Measurements from ENCODE around the gene TEKT3.

Gene TEKT3

DNA sequence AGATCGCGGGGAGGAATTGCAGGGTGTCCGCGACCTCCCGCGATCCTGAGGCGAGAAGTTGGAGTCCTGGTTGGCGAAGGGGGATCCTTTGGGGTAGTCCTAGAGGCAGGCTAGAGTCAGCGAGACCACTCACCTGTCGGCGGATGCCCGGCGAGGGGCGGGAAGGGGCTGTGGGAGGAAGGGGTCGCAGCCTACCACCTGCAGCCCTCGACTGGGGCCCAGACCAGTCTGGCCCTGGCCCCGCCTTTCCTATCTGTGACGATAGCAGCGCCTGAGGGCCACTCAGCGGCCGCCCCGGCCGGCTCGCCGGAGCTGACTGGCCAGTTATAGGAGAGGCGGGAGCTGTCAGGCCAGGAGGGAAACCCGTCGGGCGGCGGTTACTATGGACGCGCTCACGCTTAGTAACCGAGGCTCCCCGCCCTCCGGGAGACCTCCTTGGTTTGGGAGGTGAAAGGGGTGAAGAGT is at the start of gene TEKT3:
Gene TEKT3, minus strand, starts transcription at position 213 of the 465 bp plus-strand sequence. CDS start 10,012 bp downstream, outside the sequence.
- DNase-seq = no peak

DNA sequence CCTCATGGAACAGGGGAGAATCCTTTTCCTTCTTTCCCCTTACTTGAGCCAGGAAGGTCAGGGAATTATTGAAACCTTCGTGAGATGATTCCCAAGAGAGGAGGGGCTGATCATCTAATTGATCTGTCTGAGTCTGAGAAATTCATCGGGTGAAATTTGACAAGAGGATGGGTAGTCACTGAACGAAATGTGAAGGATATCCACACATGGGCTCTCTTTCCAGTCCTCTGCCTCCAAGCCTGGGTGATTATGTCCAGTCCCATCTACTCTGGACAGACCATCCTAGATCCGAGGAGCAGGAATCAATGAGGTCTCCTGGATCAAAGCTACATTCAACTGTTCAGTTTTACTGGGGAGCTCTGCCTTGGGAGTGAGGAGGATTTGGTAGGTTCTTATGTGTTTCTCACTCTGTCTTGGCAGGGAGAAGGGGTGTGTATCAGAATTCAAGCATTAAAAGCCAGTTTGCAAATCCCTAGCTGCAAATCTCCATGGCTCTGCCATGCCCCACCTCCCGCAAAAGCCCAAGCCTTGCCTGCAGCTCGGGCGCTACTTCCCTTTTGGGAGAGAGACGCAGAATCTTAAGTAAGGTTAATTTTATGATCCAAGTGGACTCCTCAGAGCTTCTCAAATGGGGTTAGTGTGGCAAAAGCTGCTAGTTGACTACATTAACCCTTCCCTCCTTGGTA is 47.1 kb upstream of the TEKT3 start:
- DNase-seq = no peak

DNA sequence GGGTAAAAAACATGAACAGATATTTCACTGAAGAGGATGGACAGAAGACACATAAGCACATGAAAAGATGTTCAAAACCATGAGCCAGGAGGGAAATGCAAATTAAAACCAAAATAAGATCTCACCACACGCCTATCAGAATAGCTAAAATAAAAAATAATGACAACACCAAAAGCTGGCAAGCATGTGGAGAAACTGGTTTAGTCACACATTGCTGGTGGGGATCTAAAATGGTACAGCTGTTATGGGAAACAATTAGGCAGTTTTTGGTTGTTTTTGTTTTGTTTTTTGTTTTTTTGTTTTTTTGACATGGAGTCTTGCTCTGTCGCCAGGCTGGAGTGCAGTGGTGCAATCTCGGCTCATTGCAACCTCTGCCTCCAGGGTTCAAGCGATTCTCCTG is 44.7 kb upstream of the TEKT3 start:
- no peak for DNase-seq

DNA sequence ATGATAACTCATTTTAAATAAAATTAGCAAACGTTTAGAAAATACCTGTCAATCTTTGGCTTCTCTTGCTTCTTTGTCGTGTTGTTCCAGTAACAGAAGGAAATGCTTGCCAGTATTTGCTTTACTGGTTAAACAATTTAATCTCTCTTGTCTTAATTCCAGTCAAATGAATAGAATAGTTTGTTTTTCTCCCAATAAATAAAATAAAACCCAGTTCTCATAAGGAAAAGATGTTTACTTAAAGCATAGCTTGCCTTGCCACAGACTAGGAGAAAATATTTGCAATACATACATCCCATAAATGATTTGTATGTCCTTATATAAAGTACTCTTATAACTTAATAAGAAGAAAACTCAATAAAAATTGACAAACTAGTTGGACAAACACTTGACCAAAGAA is 43.9 kb upstream of the TEKT3 start:
- DNase-seq = no peak

DNA sequence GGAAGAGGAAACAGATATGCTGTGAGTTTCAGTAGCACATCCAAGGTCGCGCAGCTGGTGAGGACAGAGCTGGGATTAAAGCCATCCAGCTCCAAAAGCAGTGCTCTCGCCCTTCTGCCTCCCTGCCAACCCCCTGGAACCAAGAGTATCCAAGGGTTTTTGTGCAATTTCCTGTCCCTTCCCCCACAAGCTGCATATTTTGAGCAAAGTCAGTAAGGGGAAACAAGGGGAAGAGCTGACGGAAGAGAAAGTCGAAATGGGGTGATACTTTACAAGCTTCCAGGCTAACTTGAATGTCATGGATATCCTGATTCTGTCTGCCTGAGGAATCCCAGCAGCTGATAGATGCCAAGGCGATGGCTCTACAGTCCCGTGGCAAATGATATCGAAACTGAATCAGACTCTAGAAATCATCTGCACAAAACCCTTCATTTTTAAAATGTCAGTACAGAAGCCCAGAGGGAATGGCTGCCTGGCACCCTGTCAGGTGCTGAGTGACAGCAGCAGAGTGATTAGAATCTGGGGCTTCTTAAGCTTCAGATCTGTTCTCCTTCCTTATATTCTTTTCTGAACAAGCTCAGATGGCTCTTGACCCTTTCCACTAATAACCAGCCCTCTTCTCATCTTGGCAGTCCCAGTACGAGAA is 42.9 kb upstream of the TEKT3 start:
- DNase-seq = no peak

DNA sequence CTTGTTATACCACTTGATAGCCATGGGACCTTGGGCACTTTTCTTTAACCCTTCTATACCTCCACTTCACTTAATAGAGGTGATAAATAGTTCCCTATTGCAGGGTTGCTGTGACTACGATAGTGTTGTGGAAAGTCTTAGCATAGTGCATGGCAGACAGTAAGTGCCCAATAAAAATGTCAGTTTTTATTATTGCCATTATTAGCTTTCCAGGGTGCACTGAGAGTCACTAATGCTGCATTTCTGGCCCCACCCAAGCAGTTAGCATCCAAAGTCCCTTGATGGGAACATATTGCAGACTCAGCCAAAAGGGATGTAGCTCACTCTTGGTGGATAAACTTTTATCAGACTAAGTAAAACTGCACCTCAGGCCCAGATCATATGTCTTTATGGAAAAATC is 41.5 kb upstream of the TEKT3 start:
- DNase-seq = no peak

DNA sequence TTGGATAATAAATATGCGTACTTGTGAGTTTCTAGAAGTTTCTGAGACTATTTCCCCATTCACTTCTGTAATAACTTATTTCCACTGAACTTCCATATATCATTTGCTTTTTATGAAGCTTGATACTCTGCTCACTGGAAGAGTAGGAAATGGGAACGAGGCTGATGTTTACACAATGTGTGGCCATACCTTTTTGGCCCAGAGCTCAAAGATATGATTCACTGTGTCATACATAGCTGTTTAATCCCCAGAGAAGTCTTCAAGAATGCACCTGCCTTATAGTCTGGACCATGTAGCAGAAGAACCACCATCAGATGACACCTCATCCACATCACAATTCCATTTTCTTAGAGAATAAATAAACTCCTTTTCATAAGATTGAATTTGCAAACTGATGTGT is 40.3 kb upstream of the TEKT3 start:
- DNase-seq = no peak

DNA sequence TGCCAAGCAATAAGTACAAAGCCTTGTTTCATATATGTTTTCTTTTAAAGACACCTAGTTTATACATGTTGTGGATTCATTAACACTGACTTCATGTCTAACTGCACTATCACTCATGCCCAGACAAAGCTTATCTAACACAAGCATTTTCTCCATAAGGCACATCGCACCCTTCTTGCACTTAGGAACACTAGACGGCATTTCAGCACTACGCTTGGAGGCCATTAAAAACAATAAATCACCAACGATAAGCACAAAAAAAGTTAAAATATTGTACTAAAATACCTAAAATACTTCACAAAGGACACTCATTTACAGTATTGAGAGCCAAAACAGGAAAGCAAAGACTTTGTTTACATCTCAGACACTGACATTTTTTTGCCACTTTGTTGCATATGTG is 39.0 kb upstream of the TEKT3 start:
- no peak for DNase-seq

DNA sequence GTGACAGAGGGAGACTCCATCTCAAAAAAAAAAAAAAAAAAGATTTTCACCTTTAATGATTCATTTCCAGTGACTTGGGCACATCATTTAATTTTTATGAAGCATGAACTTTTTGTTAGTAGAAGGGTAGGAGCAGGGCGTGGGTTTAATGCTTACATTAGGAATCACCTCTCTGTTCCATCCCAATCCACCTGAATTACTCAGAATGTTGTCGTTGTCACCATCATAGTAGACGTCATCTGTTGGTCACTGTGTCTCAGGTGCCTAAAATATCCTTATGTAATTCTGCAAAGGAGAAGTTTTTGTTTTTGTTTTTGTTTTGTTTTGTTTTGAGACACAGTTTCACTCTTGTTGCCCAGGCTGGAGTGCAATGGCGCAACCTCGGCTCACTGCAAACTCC is 38.3 kb upstream of the TEKT3 start:
- DNase-seq = no peak

DNA sequence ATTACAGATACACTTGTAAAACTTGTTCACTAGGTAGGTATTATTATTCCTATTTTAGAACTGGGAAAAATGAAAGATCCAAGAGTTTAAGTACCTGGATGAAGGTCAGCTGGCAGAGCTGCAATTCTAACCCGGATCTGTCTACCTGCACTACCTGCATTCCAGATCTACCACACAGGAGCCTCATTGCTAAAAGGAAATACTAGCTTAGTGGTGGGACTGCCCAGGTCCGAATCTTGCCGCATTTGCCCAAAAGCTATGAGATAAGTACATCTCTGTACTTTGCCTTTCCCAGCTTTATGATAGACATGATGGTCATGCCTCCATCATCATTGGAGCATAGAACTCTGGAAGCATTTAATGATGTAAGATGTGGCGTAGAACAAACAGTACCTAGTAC is 36.8 kb upstream of the TEKT3 start:
- no peak for DNase-seq

DNA sequence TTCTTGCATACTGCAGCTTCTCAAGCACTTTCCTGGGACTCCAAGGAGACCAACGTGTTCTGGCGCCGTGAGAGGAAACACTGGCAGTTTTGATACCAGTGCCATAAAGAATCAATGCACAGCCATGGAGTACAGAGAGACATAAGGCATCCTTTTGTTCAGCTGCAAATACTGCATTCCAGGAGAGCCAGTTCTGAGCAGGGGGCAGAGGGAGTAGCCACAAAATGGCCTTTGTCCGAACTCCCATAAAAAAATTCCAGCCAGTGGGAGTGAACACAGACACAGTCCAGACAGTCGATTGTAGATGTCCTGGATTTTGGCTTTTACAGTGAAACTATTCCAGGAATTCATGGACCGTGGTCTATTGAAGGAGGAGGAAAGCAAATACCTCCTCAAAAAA is 36.2 kb upstream of the TEKT3 start:
- DNase-seq = no peak

DNA sequence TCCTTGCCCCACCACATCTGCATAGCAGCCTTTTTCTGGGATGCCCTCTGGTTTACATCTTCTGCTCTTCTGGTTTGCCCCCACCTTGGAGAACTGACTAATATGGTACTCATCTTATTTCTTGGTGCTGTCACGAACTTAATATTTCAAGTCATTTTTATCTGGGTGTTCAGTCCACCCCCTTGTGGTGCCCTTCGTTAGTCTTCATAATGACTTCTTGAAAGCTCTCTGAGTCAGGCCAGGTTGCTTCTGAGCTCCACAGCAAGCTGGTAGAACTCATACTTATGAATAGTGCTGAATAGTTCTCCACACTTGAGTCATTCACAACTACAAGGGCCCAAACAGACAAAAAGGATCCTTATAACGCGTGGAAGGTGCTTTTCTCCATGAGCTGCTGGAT is 35.8 kb upstream of the TEKT3 start:
- no peak for DNase-seq

DNA sequence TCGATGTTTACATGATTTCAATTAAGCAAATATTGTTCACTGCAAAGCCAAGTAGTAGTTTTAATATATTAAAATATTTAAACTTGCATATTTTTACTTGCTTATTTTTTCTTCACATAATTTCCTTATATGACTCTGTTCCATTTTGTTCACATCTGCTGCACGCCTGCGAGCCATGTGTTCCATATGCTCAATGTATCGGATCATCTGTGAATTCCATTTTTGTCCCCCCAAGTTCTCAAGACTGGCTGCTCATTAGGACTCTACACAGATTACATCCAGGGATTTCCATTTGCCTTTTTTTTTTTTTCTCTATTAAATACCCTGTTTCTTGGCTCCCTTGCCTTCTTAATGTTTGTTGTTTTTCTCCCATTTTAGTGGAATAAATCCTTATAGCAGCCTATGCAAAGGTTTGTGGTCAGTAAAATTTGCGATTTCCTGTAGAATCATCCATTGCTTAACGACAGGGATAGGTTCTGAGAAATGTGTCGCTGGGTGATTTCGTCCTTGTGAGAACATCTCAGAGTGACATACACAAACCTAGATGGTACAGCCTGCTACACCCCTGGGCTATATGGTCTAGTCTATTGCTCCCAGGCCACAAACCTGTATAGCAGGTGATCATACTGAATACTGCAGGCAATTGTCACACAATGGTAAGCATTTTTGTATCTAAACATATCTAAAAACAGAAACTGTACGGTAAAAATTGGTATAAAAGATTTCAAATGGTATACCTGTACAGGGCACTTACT is 30.2 kb upstream of the TEKT3 start:
- no peak for DNase-seq

DNA sequence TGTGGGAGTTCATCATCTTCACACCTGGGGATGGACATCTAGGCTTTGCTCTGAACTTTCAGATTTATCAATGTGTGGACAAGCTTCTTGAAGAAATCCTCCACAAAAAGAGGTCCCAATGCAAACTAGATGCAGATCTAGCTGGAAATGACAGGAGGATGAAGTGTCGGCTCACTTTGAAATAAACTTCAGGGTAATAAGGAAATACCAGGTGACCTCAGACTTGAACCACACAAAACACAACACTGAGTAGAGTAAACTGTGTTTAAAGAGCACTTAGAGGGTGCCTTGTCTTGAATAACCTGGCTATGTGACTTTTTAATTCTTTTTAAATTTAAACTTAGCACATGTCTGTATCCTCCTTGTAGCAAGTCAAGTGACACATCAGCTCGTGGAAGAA is 27.2 kb upstream of the TEKT3 start:
- no peak for DNase-seq

DNA sequence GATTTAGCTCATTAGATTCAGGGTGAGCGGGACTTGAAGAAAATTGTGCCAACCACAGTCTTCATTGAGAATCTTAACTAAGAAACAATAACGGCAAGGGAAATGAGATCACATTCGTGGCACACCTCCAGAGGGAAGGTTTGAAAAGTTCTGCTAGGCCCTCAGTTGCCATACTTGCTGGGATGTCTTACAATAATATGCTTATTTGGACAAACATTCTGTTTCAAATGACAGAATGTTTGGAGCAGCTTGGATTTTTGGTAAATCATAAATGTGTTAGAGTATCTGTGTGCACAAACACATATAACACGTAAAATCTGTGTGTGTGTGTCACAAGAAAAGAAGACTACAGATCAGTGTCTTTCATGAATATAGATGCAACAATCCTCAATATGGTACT is 24.6 kb upstream of the TEKT3 start:
- DNase-seq = no peak

DNA sequence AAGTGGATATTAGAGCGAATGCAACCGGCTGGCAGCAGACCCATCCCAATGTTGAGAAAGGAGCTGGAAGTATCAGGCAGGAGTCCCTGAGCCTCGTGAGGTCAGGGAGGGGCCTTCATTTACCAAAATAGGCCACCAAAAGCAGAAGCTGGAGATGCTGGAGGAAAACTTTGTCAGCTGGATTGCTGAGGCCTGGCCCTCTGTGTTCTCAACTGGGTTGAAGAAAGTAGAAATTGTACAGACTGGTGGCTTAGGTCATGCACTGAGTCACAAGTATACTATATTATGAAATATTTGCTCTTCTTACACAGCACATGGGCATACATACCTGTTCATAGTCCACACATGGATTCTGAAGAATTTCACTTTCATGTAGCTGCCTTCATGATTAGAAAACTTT is 23.2 kb upstream of the TEKT3 start:
- DNase-seq = no peak

DNA sequence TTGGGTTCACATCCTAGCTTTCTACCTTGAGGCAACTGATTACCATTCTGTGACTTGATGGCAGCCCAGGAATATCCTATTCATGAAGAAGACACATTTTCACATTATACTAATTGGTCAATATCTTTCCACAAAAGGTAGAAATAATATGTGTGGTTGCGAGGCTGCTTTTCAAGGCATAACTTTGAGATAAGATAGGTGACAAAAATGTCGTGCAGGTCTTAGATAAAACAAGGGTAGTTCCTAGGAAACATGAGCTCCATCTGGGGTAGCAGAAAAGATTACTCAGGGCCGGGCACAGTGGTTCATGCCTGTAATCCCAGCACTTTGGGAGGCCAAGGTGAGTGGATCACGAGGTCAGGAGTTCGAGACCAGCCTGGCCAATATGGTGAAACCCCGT is 22.3 kb upstream of the TEKT3 start:
- no peak for DNase-seq

DNA sequence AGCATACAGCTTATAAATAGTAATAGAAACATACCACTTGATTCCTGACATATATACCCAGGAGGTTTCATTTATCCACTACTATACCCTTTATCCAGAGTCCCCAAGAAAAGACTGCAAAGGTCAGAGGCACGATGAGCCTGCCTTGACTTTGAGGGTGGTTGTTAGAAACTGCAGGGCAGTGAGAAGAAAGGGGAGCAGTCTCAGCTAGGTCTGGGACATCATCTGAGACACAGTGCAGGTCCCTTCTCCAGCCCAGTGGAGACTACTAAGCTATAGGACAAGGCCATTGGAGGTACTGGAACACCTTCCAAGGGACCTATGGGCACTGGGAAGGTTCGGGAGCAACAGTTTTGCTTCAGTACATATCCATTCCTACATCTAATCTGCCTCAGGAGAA is 20.2 kb upstream of the TEKT3 start:
- no peak for DNase-seq

DNA sequence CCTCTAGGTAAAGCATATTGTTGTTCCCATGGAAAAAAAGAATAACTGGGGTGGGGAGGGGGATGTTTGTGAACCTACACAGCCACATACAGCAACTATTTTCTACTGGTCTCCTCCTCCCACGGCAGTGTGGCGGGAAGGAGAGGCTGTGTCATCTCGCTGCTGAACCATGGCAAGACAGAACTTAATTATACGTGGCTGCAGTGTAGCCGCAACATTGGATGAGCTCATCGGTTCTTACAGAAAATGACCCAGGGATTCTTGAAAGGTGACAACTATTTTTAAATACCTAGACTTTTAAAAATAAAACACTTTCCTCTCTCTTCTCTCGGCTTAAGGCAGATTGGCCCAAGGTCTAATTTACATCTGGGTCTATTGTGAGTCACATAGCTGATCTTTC is 19.8 kb upstream of the TEKT3 start:
- no peak for DNase-seq

DNA sequence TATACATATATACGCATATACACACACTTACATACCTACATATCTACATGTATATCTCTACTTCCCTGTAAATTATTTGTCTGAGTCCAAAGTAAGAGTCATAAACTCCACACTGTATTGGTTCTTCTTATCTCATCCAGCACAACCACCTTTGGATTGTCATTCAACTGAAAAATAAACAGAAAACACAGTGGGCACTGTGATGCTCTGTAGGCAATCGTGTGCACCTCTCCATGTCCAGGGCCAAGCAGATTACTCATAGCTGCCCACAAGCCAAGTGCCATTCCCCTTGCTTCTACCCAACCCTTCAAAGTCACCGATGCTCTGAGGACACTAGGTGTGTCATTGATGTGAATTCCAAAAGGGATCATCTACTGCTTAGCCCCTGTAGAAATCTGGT is 12.9 kb upstream of the TEKT3 start:
- DNase-seq = no peak

DNA sequence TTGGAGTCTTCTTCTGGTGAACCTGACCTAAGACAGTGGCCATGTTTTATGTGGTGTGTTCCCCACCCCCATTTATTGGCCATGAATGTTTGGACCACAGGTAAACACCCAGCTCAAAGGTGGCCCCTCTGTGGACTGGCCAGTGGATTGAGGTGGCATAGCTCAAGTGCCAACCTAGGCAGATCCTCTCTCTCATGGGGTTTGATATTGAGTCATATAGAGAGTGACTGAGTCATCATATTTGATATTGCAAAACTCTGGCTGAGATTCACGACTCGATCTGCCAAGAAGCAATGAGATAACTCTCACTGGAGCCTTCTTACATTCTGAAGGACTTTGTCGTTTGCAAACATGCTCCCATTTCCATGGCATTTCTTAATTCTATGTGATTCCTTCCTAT is 10.5 kb upstream of the TEKT3 start:
- peak; percentile 18 for DNase-seq

DNA sequence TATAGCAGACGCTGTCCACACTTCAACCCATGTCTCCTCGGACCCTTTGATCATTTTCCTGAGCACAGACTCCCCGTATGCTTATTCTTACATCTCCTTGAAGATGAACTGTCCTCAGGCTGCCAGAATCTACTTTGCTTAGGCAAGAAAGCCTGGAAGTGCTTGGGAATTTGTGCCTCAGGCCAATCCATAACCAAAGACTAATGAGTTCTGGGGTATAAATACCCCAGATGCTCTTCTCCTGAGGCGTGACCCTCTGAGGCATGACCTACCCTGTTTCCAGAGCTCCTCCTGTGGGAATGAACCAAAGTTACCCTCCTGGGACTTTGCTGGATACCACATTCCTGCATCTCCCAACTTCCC is 10.1 kb upstream of the TEKT3 start:
- no peak for DNase-seq

DNA sequence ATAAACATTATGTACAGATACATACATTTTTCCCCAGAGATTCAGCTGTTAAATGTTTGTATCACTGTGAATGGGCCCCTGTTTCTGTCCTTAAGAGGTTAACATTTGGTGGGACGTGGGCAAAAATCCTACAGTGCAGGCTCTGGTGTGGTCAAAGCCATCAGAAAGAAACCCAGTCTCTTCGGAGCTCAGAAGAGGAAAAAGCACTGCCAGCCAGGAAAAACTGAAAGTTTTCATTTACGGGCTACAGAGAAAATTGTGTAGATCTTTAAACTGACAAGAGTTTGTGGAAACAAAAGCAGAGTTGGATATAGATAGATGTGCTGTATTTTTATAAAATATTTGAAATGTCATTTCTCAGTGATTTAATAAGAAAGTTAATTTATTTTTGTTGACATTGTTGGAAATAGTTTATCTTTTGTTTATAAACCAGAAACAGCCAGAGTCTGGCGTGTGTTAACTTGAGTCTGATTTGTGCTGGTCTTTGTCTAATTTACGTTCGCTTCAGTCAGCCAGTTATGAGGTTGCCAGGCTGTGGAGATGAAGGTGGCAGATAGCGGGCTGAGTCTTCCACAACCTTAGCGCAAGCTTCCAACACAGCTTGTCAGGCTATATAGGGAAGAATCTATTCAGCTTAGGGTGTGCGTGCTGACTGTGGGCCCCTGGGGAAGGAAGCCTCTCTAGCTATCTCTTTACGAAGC is 9.5 kb upstream of the TEKT3 start:
- no peak for DNase-seq

DNA sequence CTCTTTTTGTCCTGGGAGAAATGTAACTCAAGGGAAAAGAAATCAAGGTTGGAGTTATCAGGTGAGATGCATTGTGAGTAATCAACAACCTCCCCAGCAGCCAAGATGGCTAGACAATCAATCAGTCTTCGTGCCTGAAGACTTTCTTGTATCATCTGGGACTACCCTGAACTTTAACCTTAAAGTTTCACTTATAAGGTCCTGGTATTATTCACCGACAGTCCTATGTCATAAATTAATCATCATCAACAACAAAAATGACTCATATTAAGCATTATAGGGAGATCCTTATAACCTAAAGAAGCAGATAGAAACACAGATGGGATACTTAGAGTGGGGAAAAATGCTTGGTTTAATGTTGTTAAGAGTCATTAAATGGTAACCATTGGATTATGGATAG is 7.7 kb upstream of the TEKT3 start:
- DNase-seq = no peak
